ENCODE data around the gene HTR4. TPM values are rescaled to one million over a fixed set of nuclear protein-coding genes. Genes with fewer than 3 reads are reported as not detected.

The HTR4 gene
- total RNA-seq, 6 donors from 2014 or later = 0.09 TPM; not detected in 5

DNA sequence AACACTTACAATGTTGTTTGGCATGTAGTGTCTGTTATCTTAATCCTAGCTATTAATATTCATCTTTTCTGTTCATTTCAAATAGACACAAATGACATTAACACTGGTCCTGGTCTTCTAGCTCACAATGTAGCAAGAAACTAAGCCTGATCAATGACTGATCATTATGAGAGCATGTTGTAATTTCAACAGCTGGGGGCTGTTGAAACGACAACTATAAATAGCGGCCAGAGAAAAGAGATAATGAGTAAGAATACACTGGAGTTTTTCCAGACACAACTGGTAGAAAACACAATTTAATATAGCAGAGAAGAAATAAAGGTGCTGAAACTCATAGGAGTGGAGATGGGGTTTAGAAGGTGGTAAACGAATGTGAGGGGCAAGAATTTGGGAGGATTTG lies 89.2 kb downstream of the HTR4 start:
- no peaks in the 10 kb centered on the region for H3K9me3 ChIP-seq
- TF ChIP-seq POLR2A (IDR thresholded peaks at IDR 0.05) = no peak
- H3K27ac ChIP-seq = no peak overlapping the region
- H3K27me3 ChIP-seq = no peaks in the 10 kb centered on the region
- no peaks in the 10 kb centered on the region for H3K4me1 ChIP-seq
- no peaks in the 10 kb centered on the region for H3K36me3 ChIP-seq
- DNase-seq (no peak), ATAC-seq (ENCODE audit: low FRiP score in 2 of 2) (no peak)
- H3K4me3 ChIP-seq = no peak overlapping the region
- 75 to 82% methylated on average over 3 of the region's 3 CpGs for WGBS, 2 donors

DNA sequence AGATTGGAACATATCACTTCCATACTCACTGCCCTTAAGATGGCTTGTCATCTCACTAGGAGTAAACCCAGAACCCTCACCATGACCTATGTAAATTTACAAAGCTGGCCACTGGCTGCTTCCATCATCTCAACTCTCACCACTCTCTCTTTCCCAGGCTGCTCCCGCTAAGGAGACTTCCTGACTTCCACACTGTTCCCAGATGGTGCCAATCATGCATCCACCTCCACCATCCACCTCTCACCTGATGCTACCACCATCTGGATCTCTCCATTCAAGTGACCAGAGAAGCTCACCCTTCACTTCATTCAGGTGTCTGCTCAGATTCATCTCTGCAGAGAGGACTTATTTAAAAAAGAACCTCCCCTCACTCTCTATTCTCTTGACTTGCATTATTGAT lies 91.3 kb downstream of the HTR4 start:
- ATAC-seq (ENCODE audit: low FRiP score in 2 of 2) (no peak), DNase-seq (no peak)
- 80 to 81% methylated on average over 1 of the region's 1 CpG for WGBS, 2 donors
- Histone ChIP-seq H3K4me1 (no peaks in the 10 kb centered on the region), H3K9me3 (no peaks in the 10 kb centered on the region), H3K27me3 (no peaks in the 10 kb centered on the region), H3K27ac (no peak overlapping the region), H3K36me3 (no peaks in the 10 kb centered on the region), H3K4me3 (no peak overlapping the region)
- TF ChIP-seq EP300 (IDR thresholded peaks at IDR 0.05) = no peak
- no peak for TF ChIP-seq POLR2A (IDR thresholded peaks at IDR 0.05)
- no peak for TF ChIP-seq POLR2AphosphoS5 (IDR thresholded peaks at IDR 0.05)
- TF ChIP-seq, protein P1, sequence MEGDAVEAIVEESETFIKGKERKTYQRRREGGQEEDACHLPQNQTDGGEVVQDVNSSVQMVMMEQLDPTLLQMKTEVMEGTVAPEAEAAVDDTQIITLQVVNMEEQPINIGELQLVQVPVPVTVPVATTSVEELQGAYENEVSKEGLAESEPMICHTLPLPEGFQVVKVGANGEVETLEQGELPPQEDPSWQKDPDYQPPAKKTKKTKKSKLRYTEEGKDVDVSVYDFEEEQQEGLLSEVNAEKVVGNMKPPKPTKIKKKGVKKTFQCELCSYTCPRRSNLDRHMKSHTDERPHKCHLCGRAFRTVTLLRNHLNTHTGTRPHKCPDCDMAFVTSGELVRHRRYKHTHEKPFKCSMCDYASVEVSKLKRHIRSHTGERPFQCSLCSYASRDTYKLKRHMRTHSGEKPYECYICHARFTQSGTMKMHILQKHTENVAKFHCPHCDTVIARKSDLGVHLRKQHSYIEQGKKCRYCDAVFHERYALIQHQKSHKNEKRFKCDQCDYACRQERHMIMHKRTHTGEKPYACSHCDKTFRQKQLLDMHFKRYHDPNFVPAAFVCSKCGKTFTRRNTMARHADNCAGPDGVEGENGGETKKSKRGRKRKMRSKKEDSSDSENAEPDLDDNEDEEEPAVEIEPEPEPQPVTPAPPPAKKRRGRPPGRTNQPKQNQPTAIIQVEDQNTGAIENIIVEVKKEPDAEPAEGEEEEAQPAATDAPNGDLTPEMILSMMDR (IDR thresholded peaks at IDR 0.05) = no peak

DNA sequence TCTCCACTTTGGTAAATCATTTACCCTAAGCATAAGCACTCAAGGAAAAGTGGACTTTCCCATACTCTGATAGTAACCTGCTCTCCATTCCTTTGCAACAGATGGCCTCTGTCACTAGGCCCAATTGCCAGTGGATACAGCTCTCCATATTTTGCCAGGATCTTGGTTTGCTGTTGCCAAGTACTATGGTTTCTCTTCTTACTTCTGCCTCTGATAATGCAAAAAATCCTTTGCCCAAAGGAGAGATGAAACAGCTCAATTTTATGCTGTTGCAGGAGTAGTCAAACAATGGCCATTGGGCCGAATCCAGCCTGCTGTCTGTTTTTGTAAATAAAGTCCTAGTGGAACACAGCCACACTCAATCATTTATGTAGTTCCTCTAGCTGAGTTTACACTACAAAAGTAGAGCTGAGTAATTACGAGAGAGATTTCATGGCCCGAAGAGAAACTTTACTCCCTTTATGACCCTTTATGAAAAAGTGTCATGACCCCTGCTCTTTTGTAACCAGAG lies 92.5 kb downstream of the HTR4 start:
- H3K9me3 ChIP-seq = no peaks in the 10 kb centered on the region
- no peak for ATAC-seq (ENCODE audit: low FRiP score in 2 of 2)
- 34 to 35% methylated on average over 3 of the region's 3 CpGs for WGBS, 2 donors
- H3K36me3 ChIP-seq = no peaks in the 10 kb centered on the region
- no peaks in the 10 kb centered on the region for H3K4me1 ChIP-seq
- no peaks in the 10 kb centered on the region for H3K27me3 ChIP-seq
- H3K4me3 ChIP-seq = no peak overlapping the region
- no peak for DNase-seq
- TF ChIP-seq, protein P1 (IDR thresholded peaks at IDR 0.05) = no peak
- no peak overlapping the region for H3K27ac ChIP-seq

DNA sequence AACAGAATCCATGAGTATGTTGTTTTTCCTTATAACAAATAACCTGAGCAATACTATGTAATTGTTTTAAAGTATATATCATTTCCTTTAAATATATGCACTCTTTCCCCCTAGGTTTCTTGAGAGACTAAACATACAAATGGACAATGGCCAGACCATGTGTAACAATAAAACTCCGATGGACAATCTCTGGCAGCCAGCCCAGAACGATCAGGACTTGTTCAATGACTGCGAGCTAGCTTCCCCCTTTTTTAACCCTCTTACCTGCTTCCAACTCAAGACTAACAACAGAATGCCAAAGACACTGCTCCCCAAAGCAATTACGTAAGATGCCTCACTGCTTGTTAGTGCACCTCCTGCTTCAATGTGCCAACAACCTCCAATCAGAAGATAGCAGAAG lies 94.9 kb downstream of the HTR4 start:
- Histone ChIP-seq H3K4me1 (no peaks in the 10 kb centered on the region), H3K9me3 (no peaks in the 10 kb centered on the region), H3K27me3 (no peaks in the 10 kb centered on the region), H3K4me3 (no peak overlapping the region), H3K36me3 (no peaks in the 10 kb centered on the region), H3K27ac (no peak overlapping the region)
- DNase-seq (no peak), ATAC-seq (ENCODE audit: low FRiP score in 2 of 2) (no peak)
- WGBS, 2 donors = 42 to 44% methylated on average over 4 of the region's 4 CpGs
- TF ChIP-seq POLR2AphosphoS5 (IDR thresholded peaks at IDR 0.05) = no peak
- TF ChIP-seq, protein P1 (IDR thresholded peaks at IDR 0.05) = no peak
- no peak for TF ChIP-seq EP300 (IDR thresholded peaks at IDR 0.05)
- TF ChIP-seq POLR2A (IDR thresholded peaks at IDR 0.05) = no peak

DNA sequence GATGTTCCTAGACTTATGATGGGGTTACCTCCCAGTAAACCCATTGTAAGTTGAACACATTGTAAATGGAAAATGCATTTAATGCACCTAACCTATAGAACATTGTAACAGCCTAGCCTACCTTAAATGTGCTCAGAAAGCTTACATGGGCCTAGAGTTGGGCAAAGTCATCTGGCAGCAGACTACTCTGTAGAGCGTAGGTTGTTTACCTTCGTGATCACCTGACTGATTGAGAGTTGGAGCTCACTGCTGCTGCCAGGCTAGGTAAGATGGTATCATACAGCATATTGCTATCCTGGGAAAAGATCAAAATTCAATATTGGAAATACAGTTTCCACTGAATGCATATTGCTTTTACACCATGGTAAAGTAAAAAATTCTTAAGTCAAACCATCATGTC lies 95.4 kb downstream of the HTR4 start:
- no peak overlapping the region for H3K4me3 ChIP-seq
- DNase-seq = no peak
- TF ChIP-seq EP300 (IDR thresholded peaks at IDR 0.05) = no peak
- no peaks in the 10 kb centered on the region for H3K36me3 ChIP-seq
- H3K27me3 ChIP-seq = no peaks in the 10 kb centered on the region
- no peaks in the 10 kb centered on the region for H3K9me3 ChIP-seq
- H3K4me1 ChIP-seq = no peaks in the 10 kb centered on the region
- no peak for ATAC-seq (ENCODE audit: low FRiP score in 2 of 2)
- 56 to 78% methylated on average over 2 of the region's 2 CpGs for WGBS, 2 donors
- H3K27ac ChIP-seq = no peak overlapping the region

DNA sequence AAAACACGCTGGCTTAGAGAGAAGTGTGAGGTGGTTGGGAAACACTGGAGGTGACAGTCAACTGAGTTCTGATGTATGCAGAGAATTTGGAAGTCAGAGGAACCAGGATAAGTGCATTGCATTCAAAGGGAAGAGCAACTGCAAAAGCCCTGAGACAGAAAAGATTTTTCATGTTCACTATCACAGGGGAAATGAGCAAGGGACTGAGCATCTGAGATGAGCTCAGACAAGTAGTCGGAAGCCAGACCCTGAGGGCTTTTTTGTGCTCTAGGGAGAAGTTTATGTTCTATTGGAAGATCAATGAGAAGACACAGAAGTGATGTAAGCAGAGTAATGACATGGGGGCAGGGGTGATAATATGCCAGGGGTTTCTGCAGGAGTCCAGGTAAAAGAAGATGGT lies 97.5 kb downstream of the HTR4 start:
- DNase-seq = no peak
- WGBS, 2 donors = 73 to 83% methylated on average over 2 of the region's 2 CpGs
- TF ChIP-seq POLR2A (IDR thresholded peaks at IDR 0.05) (no peak), POLR2AphosphoS5 (IDR thresholded peaks at IDR 0.05) (no peak), EP300 (IDR thresholded peaks at IDR 0.05) (no peak)
- TF ChIP-seq, protein P1 (IDR thresholded peaks at IDR 0.05) = no peak

More for the DNA sequence above, 97.5 kb downstream of the HTR4 start:
- H3K27me3 ChIP-seq = no peaks in the 10 kb centered on the region
- ATAC-seq (ENCODE audit: low FRiP score in 2 of 2) = no peak
- H3K4me1 ChIP-seq = no peaks in the 10 kb centered on the region
- no peaks in the 10 kb centered on the region for H3K36me3 ChIP-seq
- no peak overlapping the region for H3K4me3 ChIP-seq
- no peaks in the 10 kb centered on the region for H3K9me3 ChIP-seq
- no peak overlapping the region for H3K27ac ChIP-seq
